Stomach (tissue), 19 donors: Measurements from ENCODE around the gene FIGLA. TPM values are rescaled to one million over a fixed set of nuclear protein-coding genes. Genes with fewer than 3 reads are reported as not detected.

Source experiments
- DNase-seq, 2 donors: peaks; one replicate each; pipeline versions ENCODE4 v3.0.0 to v3.0.0-alpha.2; 2013 to 2019
- H3K27ac ChIP-seq, 5 donors: fragments of 200-600 bp in 4 of 5; sonication (generic) in 4 of 5; one replicate each; pipeline ENCODE4 v1.5.1; 2013 to 2019; ENCODE audit warnings: mild to moderate bottlenecking in 1 of 5, moderate library complexity in 1 of 5
- H3K27me3 ChIP-seq, 3 donors: fragments of 200-600 bp; sonication (generic); one replicate each; pipeline ENCODE4 v1.5.1; 2017 to 2019; ENCODE audit warnings: mixed run types in 1 of 3
- H3K36me3 ChIP-seq, 4 donors: fragments of 200-600 bp; sonication (generic); 1 replicate in 3 of 4; 2 replicates in 1 of 4; pipeline ENCODE4 v1.5.1; 2016 to 2019
- H3K4me1 ChIP-seq, 4 donors: fragments of 200-600 bp; sonication (generic); one replicate each; pipeline ENCODE4 v1.5.1; 2016 to 2019
- H3K4me3 ChIP-seq, 4 donors: fragments of 200-600 bp; sonication (generic) in 3 of 4; one replicate each; pipeline ENCODE4 v1.5.1; 2016 to 2019; ENCODE audit warnings: mild to moderate bottlenecking in 1 of 4
- H3K9me3 ChIP-seq, 4 donors: fragments of 200-600 bp; sonication (generic); one replicate each; pipeline ENCODE4 v1.5.1; 2016 to 2019
- EP300 ChIP-seq: sonication (generic); formaldehyde crosslinking; IDR thresholded peaks from one replicate; pipeline ENCODE4 v1.6.1; 2017; ENCODE audit warnings: antibody characterized with exemption
- POLR2A ChIP-seq, 4 donors: fragments of 450-650 bp; IDR thresholded peaks; one replicate each; pipeline ENCODE4 v1.6.1; 2016; ENCODE audit warnings: antibody characterized with exemption in 4 of 4, control low read depth in 2 of 4, mild to moderate bottlenecking in 1 of 4, moderate library complexity in 1 of 4
- POLR2AphosphoS5 ChIP-seq, 3 donors: sonication (generic); formaldehyde crosslinking; IDR thresholded peaks; one replicate each; pipeline ENCODE4 v1.6.1; 2016; ENCODE audit warnings: antibody characterized with exemption in 3 of 3
- WGBS, 5 donors: extraction: QIAGEN DNeasy Blood & Tissue Kit in 3 of 5; methylation state at CpG; one replicate each; pipeline versions ENCODE4 v1.1.5 to v1.1.7; 2013 to 2018; 5-methylcytosine and 5-hydroxymethylcytosine counted together
- intact Hi-C: fragments of 100-400 bp; cut with DNase I; formaldehyde crosslinking; loops from one replicate; pipeline ENCODE4 v1.15.1; 2023; ENCODE audit warnings: low total_unique reads
- long read RNA-seq, 10 donors: transcript quantifications; one replicate each; lab custom pipeline, GENCODE V29; 2026
- polyA plus RNA-seq, 3 donors: library from polyadenylated mRNA; stranded (reverse); fragments of 200-250 nt; gene quantifications; one replicate each; pipeline ENCODE4 v1.2.3, GENCODE V29; 2013
- total RNA-seq, 5 donors: library from RNA; depleted of rRNA; stranded (reverse); fragments of >200 nt; gene quantifications; one replicate each; pipeline versions ENCODE4 v1.1.0 to v1.2.3, GENCODE V29; 2014 to 2016
- TF ChIP-seq, protein P1 (sequence below), 7 experiments: fragments of 450-650 bp in 4 of 7; fragments of 200-600 bp in 3 of 7; sonication (generic) in 3 of 7; IDR thresholded peaks; one replicate each; pipeline ENCODE4 v1.5.1; 2016 to 2019; ENCODE audit warnings: antibody characterized with exemption in 7 of 7, control low read depth in 2 of 7, mild to moderate bottlenecking in 1 of 7
- donor health status: healthy with polysubstance abuse.
- donor health status: Bipolar disorder and iron deficiency.
- donor health status: healthy.

FIGLA gene, protein sequence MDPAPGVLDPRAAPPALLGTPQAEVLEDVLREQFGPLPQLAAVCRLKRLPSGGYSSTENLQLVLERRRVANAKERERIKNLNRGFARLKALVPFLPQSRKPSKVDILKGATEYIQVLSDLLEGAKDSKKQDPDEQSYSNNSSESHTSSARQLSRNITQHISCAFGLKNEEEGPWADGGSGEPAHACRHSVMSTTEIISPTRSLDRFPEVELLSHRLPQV
- total RNA-seq (not detected), polyA plus RNA-seq (under 1 TPM in 1 of 3 donors, not detected in 2; 0.75 TPM)
- long read RNA-seq, donor 1: 0 reads
- long read RNA-seq, donor 2: 0 reads
- long read RNA-seq, donor 3: 0 reads
- long read RNA-seq, donor 4: 0 reads
- long read RNA-seq, donor 5: 0 reads
- long read RNA-seq, donor 6: 0 reads
- long read RNA-seq, donor 7: 0 reads
- long read RNA-seq, donor 8: 0 reads
- long read RNA-seq, donor 9: 0 reads
- long read RNA-seq, donor 10: 0 reads

GRCh38 chr2:70790136-70790828 is at the start of gene FIGLA:
Gene FIGLA (minus strand): TSS chr2:70790643. CDS start chr2:70790638, 5 bp downstream.
- peak in 1 of 2 donors; percentile 24 for DNase-seq
- TF ChIP-seq, protein P1, sequence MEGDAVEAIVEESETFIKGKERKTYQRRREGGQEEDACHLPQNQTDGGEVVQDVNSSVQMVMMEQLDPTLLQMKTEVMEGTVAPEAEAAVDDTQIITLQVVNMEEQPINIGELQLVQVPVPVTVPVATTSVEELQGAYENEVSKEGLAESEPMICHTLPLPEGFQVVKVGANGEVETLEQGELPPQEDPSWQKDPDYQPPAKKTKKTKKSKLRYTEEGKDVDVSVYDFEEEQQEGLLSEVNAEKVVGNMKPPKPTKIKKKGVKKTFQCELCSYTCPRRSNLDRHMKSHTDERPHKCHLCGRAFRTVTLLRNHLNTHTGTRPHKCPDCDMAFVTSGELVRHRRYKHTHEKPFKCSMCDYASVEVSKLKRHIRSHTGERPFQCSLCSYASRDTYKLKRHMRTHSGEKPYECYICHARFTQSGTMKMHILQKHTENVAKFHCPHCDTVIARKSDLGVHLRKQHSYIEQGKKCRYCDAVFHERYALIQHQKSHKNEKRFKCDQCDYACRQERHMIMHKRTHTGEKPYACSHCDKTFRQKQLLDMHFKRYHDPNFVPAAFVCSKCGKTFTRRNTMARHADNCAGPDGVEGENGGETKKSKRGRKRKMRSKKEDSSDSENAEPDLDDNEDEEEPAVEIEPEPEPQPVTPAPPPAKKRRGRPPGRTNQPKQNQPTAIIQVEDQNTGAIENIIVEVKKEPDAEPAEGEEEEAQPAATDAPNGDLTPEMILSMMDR (IDR thresholded peaks at IDR 0.05): no peak
- TF ChIP-seq POLR2A (IDR thresholded peaks at IDR 0.05) (no peak), POLR2AphosphoS5 (IDR thresholded peaks at IDR 0.05) (no peak), EP300 (no peak)
- Histone ChIP-seq H3K4me3 (peak within 1 kb of the TSS; percentile 29 to 43 (median 35)), H3K27me3 (peaks cover 0 to 90% (median 38%) of the 10 kb centered on the region in 3 donors), H3K4me1 (peaks cover 11 to 19% (median 15%) of the 10 kb centered on the region in 4 donors), H3K9me3 (no peaks in the 10 kb centered on the region), H3K36me3 (no peaks in the 10 kb centered on the region), H3K27ac (no peak within 1 kb of the TSS)
- 1 to 7% (median 6%) methylated on average over 34 to 69 of the region's 69 CpGs for WGBS, 5 donors
- intact Hi-C loops: no loop called here

DNA sequence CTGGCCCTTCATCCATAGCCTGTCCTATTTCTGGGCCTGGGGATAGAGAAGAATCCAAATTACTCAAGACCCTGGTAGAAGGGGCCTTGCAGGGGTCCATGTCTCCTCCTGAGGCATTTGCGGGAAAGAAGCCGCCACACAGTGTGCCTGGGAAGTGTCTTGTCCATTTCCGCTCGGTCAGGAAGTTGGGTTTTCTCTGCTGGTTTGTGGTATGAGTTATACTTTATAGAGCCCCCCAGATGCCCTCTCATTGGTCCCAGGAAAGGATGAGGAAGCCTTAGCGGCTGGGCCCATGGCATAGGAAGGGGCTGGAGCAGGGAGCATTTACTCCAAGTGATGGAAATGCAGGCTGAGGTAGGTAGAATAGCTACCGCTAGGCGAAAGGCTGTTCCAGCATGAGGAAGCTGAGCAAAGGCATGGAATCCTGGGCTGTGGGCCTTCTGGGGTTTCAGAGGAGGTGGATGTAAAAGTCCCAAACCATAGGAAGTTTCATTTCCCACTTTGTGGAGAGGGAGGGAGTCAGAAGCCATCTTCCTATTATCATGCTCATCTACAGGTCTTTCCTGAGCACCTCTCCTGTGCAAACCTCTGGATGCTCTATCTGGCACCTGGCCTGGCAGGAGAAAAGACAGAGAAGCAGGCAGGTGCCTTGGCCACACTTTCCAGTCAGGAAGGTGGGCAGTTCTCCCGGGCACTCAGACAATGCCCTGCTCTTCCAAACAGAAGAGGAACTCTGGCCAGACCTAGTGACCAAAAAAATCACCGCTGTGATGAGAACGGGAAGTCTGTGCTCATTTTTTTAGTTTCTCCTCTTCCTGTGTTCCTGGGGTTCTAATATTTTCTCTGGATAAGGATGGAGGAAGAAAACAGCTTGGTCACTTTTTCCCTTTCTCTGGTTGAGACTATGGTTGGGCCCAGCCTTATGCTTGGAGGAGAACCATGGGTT is 47.8 kb upstream of the FIGLA start:
- 84 to 88% (median 85%) methylated on average over 10 of the region's 10 CpGs for WGBS, 5 donors
- no peaks in the 10 kb centered on the region for H3K4me1 ChIP-seq
- intact Hi-C loops: no loop called here

DNA sequence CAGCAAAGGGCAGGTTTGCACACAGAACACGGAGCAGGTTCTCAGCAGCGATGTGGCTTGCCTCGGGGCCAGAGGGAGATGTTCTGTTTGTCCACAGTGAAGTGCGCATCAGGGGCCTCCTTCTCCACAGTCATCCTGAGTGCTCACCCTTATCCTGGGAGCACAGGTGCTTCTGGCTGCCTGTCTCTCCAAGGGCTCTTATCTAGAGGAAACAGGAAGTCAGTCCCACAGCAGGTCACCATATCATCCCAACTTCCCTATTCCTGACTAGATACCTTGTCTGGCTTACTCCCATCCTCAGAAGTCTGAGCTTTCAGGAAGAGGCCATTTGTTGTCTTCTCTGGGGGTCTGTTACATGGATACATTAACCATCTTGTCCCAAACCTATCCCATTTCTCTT is 45.2 kb upstream of the FIGLA start, which contains the start of gene CD207:
CD207 (minus strand) TSS at position 174 of the 400 bp plus-strand sequence; CDS start at position 134, 40 bp downstream.
- H3K36me3 ChIP-seq: no peaks in the 10 kb centered on the region
- intact Hi-C loops: no loop called here
- no peaks in the 10 kb centered on the region for H3K4me1 ChIP-seq
- TF ChIP-seq POLR2AphosphoS5 (IDR thresholded peaks at IDR 0.05) (no peak), POLR2A (IDR thresholded peaks at IDR 0.05) (no peak), EP300 (no peak)
- TF ChIP-seq, protein P1 (IDR thresholded peaks at IDR 0.05): no peak
- peaks cover 0 to 13% (median 3%) of the 10 kb centered on the region in 3 donors for H3K27me3 ChIP-seq
- no peak within 1 kb of the TSS for H3K27ac ChIP-seq
- no peak within 1 kb of the TSS for H3K4me3 ChIP-seq
- no peaks in the 10 kb centered on the region for H3K9me3 ChIP-seq
- DNase-seq: no peak
- 83 to 92% (median 89%) methylated on average over 4 of the region's 4 CpGs for WGBS, 5 donors

More for the DNA sequence above, 47.8 kb upstream of the FIGLA start:
- no peak for TF ChIP-seq POLR2AphosphoS5 (IDR thresholded peaks at IDR 0.05)
- TF ChIP-seq EP300: no peak
- TF ChIP-seq, protein P1 (IDR thresholded peaks at IDR 0.05): no peak
- no peak for TF ChIP-seq POLR2A (IDR thresholded peaks at IDR 0.05)
- no peak for DNase-seq
- Histone ChIP-seq H3K27me3 (peaks cover 0 to 33% (median 15%) of the 10 kb centered on the region in 3 donors), H3K9me3 (peaks cover 0 to 9% (median 2%) of the 10 kb centered on the region in 4 donors), H3K4me3 (no peak overlapping the region), H3K27ac (no peak overlapping the region), H3K36me3 (no peaks in the 10 kb centered on the region)
